K562 (cell line): ENCODE measurements around the gene KCND1. TPM values are rescaled to one million over a fixed set of nuclear protein-coding genes. Genes with fewer than 3 reads are reported as not detected.

Experiments used
- ATAC-seq: fragments of 200-7000 bp; cut with Tn5 transposase; 3 replicates; pipeline ENCODE4 v1.9.1; 2020; ENCODE audit warnings: moderate library complexity
- BruUV-seq: library from RNA; stranded (reverse); fragments of 400-500 nt; replicated peaks from 2 replicates; lab custom pipeline; 2021; lab: Mats Ljungman, UMichigan
- CTCF ChIA-PET: fragments of 300-600 bp; formaldehyde crosslinking; extraction: SDS; loops from one replicate; lab custom pipeline; 2021; ENCODE audit warnings: low intra/inter-chr PET ratio; lab: Yijun Ruan, JAX
- POLR2A ChIA-PET: fragments of 300-600, 350-650 bp; sonication (Branson Sonifier 250); formaldehyde crosslinking; extraction: SDS; loops from one replicate; lab custom pipeline; 2021; ENCODE audit warnings: antibody characterized with exemption, inconsistent platforms; lab: Yijun Ruan, JAX
- DNase-seq, 4 experiments: peaks; one replicate each; pipeline versions ENCODE4 v3.0.0 to v3.0.0-alpha.2; 2011 to 2018; ENCODE audit warnings: low spot score in 3 of 4, mixed read lengths in 3 of 4; ENCODE audit errors: extremely low read depth in 1 of 4
- FAIRE-seq: peaks from 2 replicates; lab custom pipeline; 2011; peaks lifted over from hg19 to GRCh38; lab: Jason Lieb, UNC
- H2AFZ ChIP-seq: 2 replicates; pipeline ENCODE4 v1.6.0; 2011; ENCODE audit warnings: low read depth, low read length, control low read depth, inconsistent platforms
- H3K27ac ChIP-seq: fragments of 200-600 bp; 3 replicates; pipeline ENCODE4 v1.8.0; 2011; ENCODE audit warnings: low read depth, mild to moderate bottlenecking, control low read depth, inconsistent platforms, low read length, moderate library complexity, mixed read lengths; ENCODE audit errors: extremely low read depth
- H3K27me3 ChIP-seq, 2 experiments: fragments of 300-600 bp in 1 of 2; 2 replicates in 1 of 2; 3 replicates in 1 of 2; pipeline versions ENCODE4 v1.6.0 to v1.8.0; 2011; ENCODE audit warnings: inconsistent platforms in 2 of 2, low read length in 2 of 2, mild to moderate bottlenecking in 1 of 2, mixed read lengths in 1 of 2, moderate library complexity in 1 of 2; ENCODE audit not compliant: control insufficient read depth in 2 of 2, insufficient read depth in 2 of 2
- H3K36me3 ChIP-seq: fragments of 300-600 bp; 3 replicates; pipeline ENCODE4 v1.8.0; 2011; ENCODE audit warnings: mild to moderate bottlenecking, low read length, inconsistent platforms; ENCODE audit not compliant: control insufficient read depth, insufficient read depth
- H3K4me1 ChIP-seq, 2 experiments: fragments of 200-600 bp in 1 of 2; replicated peaks in 1 of 2; 2 replicates in 1 of 2; 3 replicates in 1 of 2; pipeline versions ENCODE4 v1.5.1 to v1.8.0; 2011; ENCODE audit warnings: inconsistent platforms in 2 of 2, low read length in 2 of 2, mild to moderate bottlenecking in 1 of 2, mixed read lengths in 1 of 2, moderate library complexity in 1 of 2; ENCODE audit not compliant: control insufficient read depth in 2 of 2, insufficient read depth in 2 of 2
- H3K4me2 ChIP-seq: 2 replicates; pipeline ENCODE4 v1.6.1; 2011; ENCODE audit warnings: low read length, control low read depth, inconsistent platforms, mixed read lengths; ENCODE audit not compliant: insufficient read depth
- H3K4me3 ChIP-seq: fragments of 200-600 bp; sonication (generic), shearing (Covaris generic); 2 replicates; pipeline ENCODE4 v1.5.1; 2016; ENCODE audit warnings: control low read depth, inconsistent platforms
- H3K79me2 ChIP-seq: fragments of 200-600 bp; 3 replicates; pipeline ENCODE4 v1.8.0; 2011; ENCODE audit warnings: low read length, inconsistent platforms; ENCODE audit not compliant: control insufficient read depth, insufficient read depth
- H3K9ac ChIP-seq, 2 experiments: 2 replicates each; pipeline versions ENCODE4 v1.6.0 to v1.6.1; 2011; ENCODE audit warnings: low read depth in 2 of 2, low read length in 2 of 2, control low read depth in 1 of 2, inconsistent platforms in 1 of 2, mild to moderate bottlenecking in 1 of 2, mixed read lengths in 1 of 2; ENCODE audit not compliant: insufficient read depth in 1 of 2
- H3K9me1 ChIP-seq: one replicate; pipeline ENCODE4 v1.6.0; 2011; ENCODE audit warnings: inconsistent platforms, mild to moderate bottlenecking, low read length, moderate library complexity; ENCODE audit not compliant: control insufficient read depth, insufficient read depth
- H3K9me3 ChIP-seq: replicated peaks from 2 replicates; pipeline ENCODE4 v1.5.1; 2011; ENCODE audit warnings: low read depth, low read length, inconsistent platforms; ENCODE audit not compliant: control insufficient read depth, insufficient read depth
- H4K20me1 ChIP-seq: replicated peaks from 2 replicates; pipeline ENCODE4 v1.6.1; 2011; ENCODE audit warnings: low read length, inconsistent platforms, mixed read lengths; ENCODE audit not compliant: control insufficient read depth, insufficient read depth
- CBX8 ChIP-seq: fragments of 200-600 bp; sonication (generic); IDR thresholded peaks from 2 replicates; pipeline ENCODE4 v1.6.1; 2012; ENCODE audit warnings: borderline replicate concordance, mixed run types, low read depth, mild to moderate bottlenecking, moderate library complexity, mixed read lengths, low read length, control low read depth, inconsistent platforms; ENCODE audit not compliant: poor library complexity, severe bottlenecking; ENCODE audit errors: extremely low read depth
- CHD1 ChIP-seq: fragments of 200-600 bp; sonication (generic); IDR thresholded peaks from one replicate; pipeline ENCODE4 v1.6.1; 2012; ENCODE audit warnings: mild to moderate bottlenecking, moderate library complexity, low read length, inconsistent platforms
- COPS2 ChIP-seq: fragments of 450-650 bp; conservative IDR thresholded peaks from 2 replicates; pipeline ENCODE4 v1.6.1; 2016; ENCODE audit warnings: mild to moderate bottlenecking, moderate library complexity
- LEF1 ChIP-seq: fragments of 450-650 bp; IDR thresholded peaks from 2 replicates; pipeline ENCODE4 v1.6.1; 2016; ENCODE audit warnings: mild to moderate bottlenecking
- NCOA4 ChIP-seq: fragments of 450-650 bp; IDR thresholded peaks from 2 replicates; pipeline ENCODE4 v1.6.1; 2018; ENCODE audit warnings: mild to moderate bottlenecking; ENCODE audit not compliant: partially characterized antibody
- RFX1 ChIP-seq: fragments of 450-650 bp; IDR thresholded peaks from 2 replicates; pipeline ENCODE4 v1.6.1; 2016; ENCODE audit warnings: mild to moderate bottlenecking, moderate library complexity
- WHSC1 ChIP-seq: IDR thresholded peaks from one replicate; pipeline ENCODE4 v1.6.1; 2012; ENCODE audit warnings: low read length, control low read depth, inconsistent platforms
- ZNF589 ChIP-seq: fragments of 200-800 bp; sonication (Bioruptor generic); IDR thresholded peaks from 2 replicates; pipeline ENCODE4 v1.6.1; 2016; ENCODE audit warnings: low read depth, missing genetic modification characterization, missing compliant biosample characterization
- WGBS: fragments of 100-300 bp; shearing (Covaris generic); methylation state at CpG from one replicate; pipeline ENCODE4 v1.1.6; 2016; ENCODE audit warnings: low coverage, mixed read lengths; ENCODE audit not compliant: insufficient coverage; ENCODE audit errors: missing lambda C conversion rate; 5-methylcytosine and 5-hydroxymethylcytosine counted together
- in situ Hi-C: fragments of 300-500 bp; cut with MboI; formaldehyde crosslinking; loops from 4 replicates; pipeline ENCODE4 v1.15.0; 2018; ENCODE audit warnings: inconsistent platforms, mixed read lengths
- intact Hi-C: fragments of 100-400 bp; cut with micrococcal nuclease; formaldehyde crosslinking; loops from 2 replicates; pipeline ENCODE4 v1.14.2; 2022
- polyA plus RNA-seq, 8 experiments: library from polyadenylated mRNA; depleted of rRNA in 4 of 8; stranded (reverse) in 5 of 8; unstranded in 3 of 8; fragments of >200 nt; fragmentation: Nextera tagmentation in 2 of 8; fragmentation: Illumina TruSeq in 1 of 8; extraction: Ambion mirVana in 2 of 8; extraction: Trizol in 1 of 8; gene quantifications; 2 replicates each; pipeline versions ENCODE4 v1.2.1 to v1.2.3, GENCODE V29; 2011 to 2014; ENCODE audit warnings: inconsistent platforms in 1 of 8, missing spikeins in 1 of 8
- total RNA-seq, 7 experiments: library from RNA; depleted of rRNA in 6 of 7; stranded (reverse); fragments of >200 nt in 6 of 7; fragmentation: Illumina TruSeq in 2 of 7; extraction: Trizol in 2 of 7; gene quantifications; 2 replicates each; pipeline versions ENCODE4 v1.2.1 to v1.2.3, GENCODE V29; 2011 to 2021; ENCODE audit warnings: low replicate concordance in 1 of 7
- TF ChIP-seq, protein P1 (sequence below), 2 experiments: IDR thresholded peaks in 1 of 2; conservative IDR thresholded peaks in 1 of 2; 2 replicates each; pipeline ENCODE4 v1.6.1; 2016; ENCODE audit warnings: low read depth in 2 of 2, mild to moderate bottlenecking in 1 of 2, missing compliant biosample characterization in 1 of 2, missing genetic modification characterization in 1 of 2, moderate library complexity in 1 of 2

The KCND1 gene
- total and polyA plus RNA-seq, 9 of the 15 experiments (the other 6 are each of a cell fraction or from before 2014, with no cell fraction given) = 0.06 to 0.83 (median 0.39) TPM; not detected in 1

- intact Hi-C loops (no loop called here), in situ Hi-C loops (no loop called here)
- ChIA-PET POLR2A (no interaction called here), CTCF (no interaction called here)
- H3K79me2 ChIP-seq = peaks cover 52% of the 10 kb centered on the region
- H2AFZ ChIP-seq = no peak overlapping the region
- BruUV-seq = no TSS peak
- H3K9me3 ChIP-seq = no peaks in the 10 kb centered on the region
- TF ChIP-seq COPS2 (no peak), ZNF589 (CRISPR knock-in tag) (no peak), CHD1 (no peak), RFX1 (peak; percentile 53)
- 86% methylated on average over 7 of the region's 7 CpGs for WGBS
- no peaks in the 10 kb centered on the region for H3K27me3 ChIP-seq
- no peak overlapping the region for H3K9ac ChIP-seq
- no peak overlapping the region for H3K4me2 ChIP-seq
- ATAC-seq (no peak), DNase-seq (no peak), FAIRE-seq (no peak)
- peaks cover 76% of the 10 kb centered on the region for H3K36me3 ChIP-seq
- no peaks in the 10 kb centered on the region for H3K9me1 ChIP-seq
- peaks cover 29 to 38% of the 10 kb centered on the region in 2 experiments for H3K4me1 ChIP-seq
- H4K20me1 ChIP-seq = no peaks in the 10 kb centered on the region
- no peak overlapping the region for H3K4me3 ChIP-seq
- H3K27ac ChIP-seq = peak overlapping the region; percentile 38; the same call in 1 of the 3 replicates
Measured at GRCh38 chrX:48934581-48935300, 36.9 kb downstream of the KCND1 start.

- BruUV-seq = no TSS peak
- 100% methylated on average over 2 of the region's 2 CpGs for WGBS
- Histone ChIP-seq H3K9ac (no peak overlapping the region), H3K4me2 (no peak overlapping the region), H3K36me3 (peaks cover 66% of the 10 kb centered on the region), H3K27ac (no peak overlapping the region; the same call in 2 of the 3 replicates), H3K9me3 (no peaks in the 10 kb centered on the region), H3K9me1 (no peaks in the 10 kb centered on the region), H3K79me2 (peaks cover 43% of the 10 kb centered on the region), H3K4me1 (peaks cover 20 to 28% of the 10 kb centered on the region in 2 experiments), H4K20me1 (no peaks in the 10 kb centered on the region), H3K27me3 (no peaks in the 10 kb centered on the region), H2AFZ (no peak overlapping the region), H3K4me3 (no peak overlapping the region)
- TF ChIP-seq, protein P1, sequence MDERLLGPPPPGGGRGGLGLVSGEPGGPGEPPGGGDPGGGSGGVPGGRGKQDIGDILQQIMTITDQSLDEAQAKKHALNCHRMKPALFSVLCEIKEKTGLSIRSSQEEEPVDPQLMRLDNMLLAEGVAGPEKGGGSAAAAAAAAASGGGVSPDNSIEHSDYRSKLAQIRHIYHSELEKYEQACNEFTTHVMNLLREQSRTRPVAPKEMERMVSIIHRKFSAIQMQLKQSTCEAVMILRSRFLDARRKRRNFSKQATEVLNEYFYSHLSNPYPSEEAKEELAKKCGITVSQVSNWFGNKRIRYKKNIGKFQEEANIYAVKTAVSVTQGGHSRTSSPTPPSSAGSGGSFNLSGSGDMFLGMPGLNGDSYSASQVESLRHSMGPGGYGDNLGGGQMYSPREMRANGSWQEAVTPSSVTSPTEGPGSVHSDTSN (CRISPR knock-in tag; IDR thresholded peaks at IDR 0.05; ENCODE audit: low read depth) = no peak
- TF ChIP-seq, protein P1 (tag; conservative IDR thresholded peaks at IDR 0.05; ENCODE audit: low read depth) = no peak
- TF ChIP-seq LEF1 = no peak
- no peak for TF ChIP-seq WHSC1
- TF ChIP-seq NCOA4 = no peak
- no peak for TF ChIP-seq CBX8
- POLR2A ChIA-PET = no interaction called here
- FAIRE-seq = no peak
- in situ Hi-C loops (no loop called here), intact Hi-C loops (no loop called here)
- no peak for ATAC-seq
- CTCF ChIA-PET = no interaction called here
- DNase-seq = no peak
Measured at GRCh38 chrX:48933757-48934156, 37.9 kb downstream of the KCND1 start.
